ENCODE results near the gene MAFB. TPM values are rescaled to one million over a fixed set of nuclear protein-coding genes. Genes with fewer than 3 reads are reported as not detected.

MAFB gene
- total and polyA plus RNA-seq, 9 of the 15 experiments (the other 6 are each of a cell fraction or from before 2014, with no cell fraction given) = 0.04 TPM; not detected in 8

DNA sequence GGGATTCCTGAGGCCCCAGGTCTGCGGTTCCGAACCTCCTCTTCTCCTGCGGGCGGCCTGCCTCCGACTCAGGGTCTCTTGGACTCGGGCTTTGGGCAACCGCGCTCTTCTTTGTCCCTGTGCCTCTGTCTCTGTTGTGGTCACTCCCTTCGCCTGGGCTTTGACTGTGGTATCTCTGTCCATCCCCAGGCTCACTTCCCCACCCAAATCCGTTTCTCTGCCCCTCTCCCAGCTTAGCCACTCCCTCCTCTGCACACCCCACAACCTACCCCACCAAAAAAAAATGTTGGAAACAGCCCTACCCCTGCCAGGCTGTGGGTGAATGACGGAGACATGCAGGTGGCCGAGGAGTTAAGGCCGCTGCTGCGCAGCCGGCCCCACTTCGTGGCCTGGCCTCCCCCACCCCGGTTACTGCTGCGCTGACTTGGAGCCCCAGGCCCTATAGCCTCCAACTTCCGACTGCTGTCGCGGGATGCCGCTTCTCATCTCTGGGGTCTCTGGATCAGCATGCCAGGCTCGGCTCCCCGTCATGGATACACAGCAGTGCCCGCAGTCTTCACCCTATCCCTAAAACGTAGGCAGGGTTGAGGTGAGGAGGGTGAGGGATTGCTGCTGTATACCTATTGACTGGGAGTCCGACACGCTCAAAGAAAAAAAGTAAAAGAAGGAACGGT is 2.7 kb upstream of the MAFB start:
- Histone ChIP-seq H3K9ac (ENCODE audit: insufficient read depth in 1 of 2, low read depth in 2 of 2, low read length in 2 of 2) (no peak overlapping the region), H3K36me3 (ENCODE audit: control insufficient read depth, insufficient read depth, low read length) (no peaks in the 10 kb centered on the region), H3K27ac (ENCODE audit: extremely low read depth, low read depth, low read length) (no peak overlapping the region), H4K20me1 (replicated peaks; ENCODE audit: control insufficient read depth, insufficient read depth, low read length) (no peaks in the 10 kb centered on the region), H3K9me3 (replicated peaks; ENCODE audit: control insufficient read depth, insufficient read depth, low read depth, low read length) (no peaks in the 10 kb centered on the region), H3K9me1 (ENCODE audit: control insufficient read depth, insufficient read depth, low read length) (no peaks in the 10 kb centered on the region), H3K4me3 (no peak overlapping the region), H3K27me3 (ENCODE audit: control insufficient read depth in 2 of 2, insufficient read depth in 2 of 2, low read length in 2 of 2) (peaks cover 9 to 28% of the 10 kb centered on the region in 2 experiments; a peak in 3 of 5 replicates), H3K79me2 (ENCODE audit: control insufficient read depth, insufficient read depth, low read length) (no peaks in the 10 kb centered on the region), H3K4me2 (ENCODE audit: insufficient read depth, low read length) (no peak overlapping the region), H2AFZ (ENCODE audit: low read depth, low read length) (no peak overlapping the region), H3K4me1 (replicated peaks in 1 of 2; ENCODE audit: control insufficient read depth in 2 of 2, insufficient read depth in 2 of 2, low read length in 2 of 2) (peaks cover 0 to 25% of the 10 kb centered on the region in 2 experiments; a peak in 2 of 5 replicates)
- POLR2A ChIA-PET = no interaction called here
- no peak for ATAC-seq
- WGBS (ENCODE audit: insufficient coverage, low coverage, missing lambda C conversion rate) = 3% methylated on average over 27 of the region's 29 CpGs
- intact Hi-C loops (cut with micrococcal nuclease) (loop anchor here (10.0 kb wide), 1 partner anchor 807 kb away; no protein-coding TSS in a partner anchor), in situ Hi-C loops (cut with MboI) (loop anchor here (25.0 kb wide), 1 partner anchor 1429 kb away; no protein-coding TSS in a partner anchor)
- no peak for DNase-seq (ENCODE audit: extremely low read depth in 1 of 4, low spot score in 3 of 4)
- FAIRE-seq = no peak
- BruUV-seq (replicated peaks) = no TSS peak
- CTCF ChIA-PET (ENCODE audit: low intra/inter-chr PET ratio) = no interaction called here
- TF ChIP-seq CREB1 (IDR thresholded peaks at IDR 0.05) = no peak
- no peak for TF ChIP-seq CREB1 (CRISPR knock-in tag; IDR thresholded peaks at IDR 0.05)
- TF ChIP-seq PTTG1 (tag; IDR thresholded peaks at IDR 0.05; ENCODE audit: low read depth) = no peak
- TF ChIP-seq STAG1 (CRISPR knock-in tag; IDR thresholded peaks at IDR 0.05; ENCODE audit: borderline replicate concordance) = no peak
- TF ChIP-seq ZNF586 (CRISPR knock-in tag; conservative IDR thresholded peaks at IDR 0.05) = no peak
- no peak for TF ChIP-seq POLR2A (conservative IDR thresholded peaks at IDR 0.05)
- no peak for TF ChIP-seq ETV6 (IDR thresholded peaks at IDR 0.05; ENCODE audit: borderline replicate concordance in 1 of 2, low read depth in 2 of 2, low read length in 1 of 2)
- no peak for TF ChIP-seq ETV6 (CRISPR knock-in tag; IDR thresholded peaks at IDR 0.05; ENCODE audit: borderline replicate concordance)
- TF ChIP-seq PHTF2 (CRISPR knock-in tag; IDR thresholded peaks at IDR 0.05) = no peak
- no peak for TF ChIP-seq HMGN3 (IDR thresholded peaks at IDR 0.05; ENCODE audit: borderline replicate concordance, extremely low read depth, insufficient read length, low read depth, low read length)
- TF ChIP-seq SNAPC5 (CRISPR knock-in tag; IDR thresholded peaks at IDR 0.05) = no peak
- no peak for TF ChIP-seq DPF2 (IDR thresholded peaks at IDR 0.05)
- TF ChIP-seq CSDE1 (IDR thresholded peaks at IDR 0.05) = no peak
- TF ChIP-seq FOXA1 (IDR thresholded peaks at IDR 0.05; ENCODE audit: borderline replicate concordance) = no peak
- TF ChIP-seq SAFB (IDR thresholded peaks at IDR 0.05; ENCODE audit: borderline replicate concordance, low read depth, low read length) = no peak
- no peak for TF ChIP-seq ZBTB49 (CRISPR knock-in tag; IDR thresholded peaks at IDR 0.05; ENCODE audit: borderline replicate concordance)
